ENCODE measurements around the gene FMO5. TPM values are rescaled to one million over a fixed set of nuclear protein-coding genes. Genes with fewer than 3 reads are reported as not detected.

Gene FMO5
- total and polyA plus RNA-seq, 2 of the 13 experiments (the other 11 are each of a cell fraction or from before 2014, with no cell fraction given), result 48.2 to 149 TPM

DNA sequence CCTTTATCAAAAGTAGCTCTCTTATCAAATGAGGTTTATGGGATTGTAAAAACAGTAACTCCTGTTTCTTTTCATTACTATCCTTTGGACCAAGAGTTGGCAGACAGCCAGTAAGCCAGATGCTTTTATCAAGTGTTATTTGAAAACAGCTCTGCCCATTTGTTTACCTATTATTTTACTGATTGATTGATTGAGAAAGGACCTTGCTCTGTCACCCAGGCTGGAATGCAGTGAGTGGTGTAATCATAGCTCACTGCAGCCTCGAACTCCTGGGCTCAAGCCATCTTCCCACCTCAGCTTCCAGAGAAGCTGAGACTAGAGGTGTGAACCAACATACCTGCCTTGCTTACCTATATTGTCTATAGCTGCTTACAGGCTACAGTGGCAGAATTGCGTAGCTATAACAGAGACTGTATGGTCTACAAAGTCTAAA lies 56.5 kb downstream of the FMO5 start:
- H3K36me3 ChIP-seq (replicated peaks in 1 of 2; ENCODE audit: control insufficient read depth in 1 of 2, insufficient read depth in 2 of 2, low read length in 2 of 2), result peaks cover 3 to 37% of the 10 kb centered on the region in 2 experiments
- H3K9me3 ChIP-seq (ENCODE audit: low read length), result no peaks in the 10 kb centered on the region
- H2AFZ ChIP-seq (ENCODE audit: low read length), result no peak overlapping the region
- H3K4me1 ChIP-seq (ENCODE audit: insufficient read depth, low read length), result peaks cover 38% of the 10 kb centered on the region
- H4K20me1 ChIP-seq (ENCODE audit: insufficient read depth, low read length), result peaks cover 20% of the 10 kb centered on the region; the same call in 1 of the 2 replicates
- DNase-seq (ENCODE audit: low spot score) (peak; percentile 87), ATAC-seq (peak; percentile 2; the same call in 2 of the 3 replicates), FAIRE-seq (peak; percentile 86)
- peak overlapping the region; percentile 89 for H3K27ac ChIP-seq (ENCODE audit: extremely low read length, insufficient read depth, low read length)
- peak overlapping the region; percentile 85 to 99 (median 99) for H3K4me3 ChIP-seq (replicated peaks in 1 of 3; ENCODE audit: insufficient read depth in 1 of 3, low read depth in 2 of 3, low read length in 3 of 3)
- H3K27me3 ChIP-seq (ENCODE audit: control insufficient read depth in 1 of 2, insufficient read depth in 2 of 2, low read length in 2 of 2), result peaks cover 0 to 4% of the 10 kb centered on the region in 2 experiments; a peak in 1 of 5 replicates
- H3K4me2 ChIP-seq (ENCODE audit: low read depth, low read length), result peak overlapping the region; percentile 82
- BruUV-seq (replicated peaks), result no TSS peak
- ChIA-PET CTCF (ENCODE audit: low intra/inter-chr PET ratio, low total read pairs) (no interaction called here), POLR2A (interaction anchor here (0.7 to 5.8 kb wide), 10 partner anchors 14 to 781 kb away, joined by 3 to 82 read pairs (median 5); partner anchors contain the start of gene CHD1L)
- intact Hi-C loops (cut with micrococcal nuclease; ENCODE audit: unreplicated experiment), result no loop called here
- 0% methylated on average over 2 of the region's 2 CpGs for WGBS (ENCODE audit: low lambda C conversion rate)
- H3K9ac ChIP-seq (ENCODE audit: insufficient read depth, low read depth, low read length), result peak overlapping the region; percentile 52
- peaks cover 88% of the 10 kb centered on the region for H3K79me2 ChIP-seq (ENCODE audit: insufficient read depth, low read length)
- in situ Hi-C loops (cut with HindIII; ENCODE audit: extremely low pct_ligation_motif_present, low pct_unique_long_range_greater_than_20kb), result no loop called here
- TF ChIP-seq PLRG1 (conservative IDR thresholded peaks at IDR 0.05), result no peak
- no peak for TF ChIP-seq ZNF121 (CRISPR knock-in tag; IDR thresholded peaks at IDR 0.05)
- TF ChIP-seq FOXO4 (CRISPR knock-in tag; conservative IDR thresholded peaks at IDR 0.05), result no peak
- TF ChIP-seq, protein P1, sequence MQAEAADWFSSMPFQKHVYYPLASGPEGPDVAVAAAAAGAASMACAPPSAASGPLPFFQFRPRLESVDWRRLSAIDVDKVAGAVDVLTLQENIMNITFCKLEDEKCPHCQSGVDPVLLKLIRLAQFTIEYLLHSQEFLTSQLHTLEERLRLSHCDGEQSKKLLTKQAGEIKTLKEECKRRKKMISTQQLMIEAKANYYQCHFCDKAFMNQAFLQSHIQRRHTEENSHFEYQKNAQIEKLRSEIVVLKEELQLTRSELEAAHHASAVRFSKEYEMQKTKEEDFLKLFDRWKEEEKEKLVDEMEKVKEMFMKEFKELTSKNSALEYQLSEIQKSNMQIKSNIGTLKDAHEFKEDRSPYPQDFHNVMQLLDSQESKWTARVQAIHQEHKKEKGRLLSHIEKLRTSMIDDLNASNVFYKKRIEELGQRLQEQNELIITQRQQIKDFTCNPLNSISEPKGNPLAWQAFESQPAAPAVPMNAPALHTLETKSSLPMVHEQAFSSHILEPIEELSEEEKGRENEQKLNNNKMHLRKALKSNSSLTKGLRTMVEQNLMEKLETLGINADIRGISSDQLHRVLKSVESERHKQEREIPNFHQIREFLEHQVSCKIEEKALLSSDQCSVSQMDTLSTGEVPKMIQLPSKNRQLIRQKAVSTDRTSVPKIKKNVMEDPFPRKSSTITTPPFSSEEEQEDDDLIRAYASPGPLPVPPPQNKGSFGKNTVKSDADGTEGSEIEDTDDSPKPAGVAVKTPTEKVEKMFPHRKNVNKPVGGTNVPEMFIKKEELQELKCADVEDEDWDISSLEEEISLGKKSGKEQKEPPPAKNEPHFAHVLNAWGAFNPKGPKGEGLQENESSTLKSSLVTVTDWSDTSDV (CRISPR knock-in tag; IDR thresholded peaks at IDR 0.05), result no peak
- TF ChIP-seq FOXO1 (CRISPR knock-in tag; IDR thresholded peaks at IDR 0.05), result peak; percentile 89
- TF ChIP-seq ZNF598 (CRISPR knock-in tag; IDR thresholded peaks at IDR 0.05; ENCODE audit: borderline replicate concordance), result no peak
- no peak for TF ChIP-seq NCOA1 (CRISPR knock-in tag; IDR thresholded peaks at IDR 0.05)
- TF ChIP-seq ZNF512B (CRISPR knock-in tag; IDR thresholded peaks at IDR 0.05; ENCODE audit: borderline replicate concordance), result no peak
- no peak for TF ChIP-seq STAT5B (CRISPR knock-in tag; IDR thresholded peaks at IDR 0.05)
- no peak for TF ChIP-seq HNRNPLL (IDR thresholded peaks at IDR 0.05; ENCODE audit: low read depth, low read length, poor library complexity, severe bottlenecking)
- TF ChIP-seq ZNF749 (CRISPR knock-in tag; IDR thresholded peaks at IDR 0.05; ENCODE audit: borderline replicate concordance), result no peak
- peak; percentile 84 for TF ChIP-seq SP5 (CRISPR knock-in tag; IDR thresholded peaks at IDR 0.05; ENCODE audit: borderline replicate concordance, low read depth)
- peak; percentile 57; the same call in 1 of the 2 replicates for TF ChIP-seq HOXA3 (CRISPR knock-in tag; IDR thresholded peaks at IDR 0.05)
- no peak for TF ChIP-seq NR0B2 (CRISPR knock-in tag; IDR thresholded peaks at IDR 0.05)
- TF ChIP-seq MTF2 (CRISPR knock-in tag; IDR thresholded peaks at IDR 0.05; ENCODE audit: borderline replicate concordance), result no peak
- no peak; the same call in 1 of the 2 replicates for TF ChIP-seq ZNF124 (CRISPR knock-in tag; IDR thresholded peaks at IDR 0.05)
- no peak for TF ChIP-seq ZNF670 (CRISPR knock-in tag; IDR thresholded peaks at IDR 0.05; ENCODE audit: borderline replicate concordance)
- peak; percentile 86 for TF ChIP-seq SAP130 (CRISPR knock-in tag; IDR thresholded peaks at IDR 0.05; ENCODE audit: low read depth)
- TF ChIP-seq ZNF501 (CRISPR knock-in tag; IDR thresholded peaks at IDR 0.05), result no peak

Measured in HepG2 (cell line).